HepG2 (cell line): Measurements from ENCODE around the gene TPRN. TPM values are rescaled to one million over a fixed set of nuclear protein-coding genes. Genes with fewer than 3 reads are reported as not detected.

Source experiments
- GABPA ChIP-seq, 2 experiments: IDR thresholded peaks; 2 replicates each; pipeline ENCODE4 v1.6.1; 2011 to 2016; ENCODE audit warnings: low read depth in 2 of 2, low read length in 1 of 2, missing biosample characterization in 1 of 2, missing genetic modification characterization in 1 of 2
- NCOA1 ChIP-seq: sonication (generic); formaldehyde crosslinking; IDR thresholded peaks from 2 replicates; pipeline ENCODE4 v1.9.0; 2021; ENCODE audit warnings: missing genetic modification reagents
- RNF2 ChIP-seq: fragments of 450-650 bp; conservative IDR thresholded peaks from 2 replicates; pipeline ENCODE4 v1.6.1; 2016; ENCODE audit warnings: low read depth
- SIX1 ChIP-seq: sonication (generic); formaldehyde crosslinking; IDR thresholded peaks from 2 replicates; pipeline ENCODE4 v1.4.0; 2020; ENCODE audit warnings: missing genetic modification reagents, borderline replicate concordance
- TBX3 ChIP-seq: fragments of 450-650 bp; IDR thresholded peaks from 2 replicates; pipeline ENCODE4 v1.6.1; 2017; ENCODE audit warnings: antibody characterized with exemption, mild to moderate bottlenecking, inconsistent platforms, borderline replicate concordance
- TOPORS ChIP-seq: sonication (generic); formaldehyde crosslinking; IDR thresholded peaks from 2 replicates; pipeline ENCODE4 v1.8.0; 2023; ENCODE audit warnings: mild to moderate bottlenecking, missing genetic modification reagents
- ZNF20 ChIP-seq: sonication (generic); formaldehyde crosslinking; IDR thresholded peaks from 2 replicates; pipeline ENCODE4 v1.4.0; 2020; ENCODE audit warnings: mild to moderate bottlenecking, moderate library complexity, missing genetic modification reagents
- ZNF260 ChIP-seq: sonication (generic); formaldehyde crosslinking; IDR thresholded peaks from 2 replicates; pipeline ENCODE4 v1.4.0; 2020; ENCODE audit warnings: missing genetic modification reagents, low read depth, mild to moderate bottlenecking, borderline replicate concordance
- ZNF770 ChIP-seq: sonication (generic); formaldehyde crosslinking; IDR thresholded peaks from 2 replicates; pipeline ENCODE4 v1.5.0; 2020; ENCODE audit warnings: mild to moderate bottlenecking, missing genetic modification reagents
- polyA plus RNA-seq, 8 experiments: library from polyadenylated mRNA; depleted of rRNA in 3 of 8; stranded (reverse) in 7 of 8; unstranded in 1 of 8; fragments of >200 nt; fragmentation: Illumina TruSeq in 4 of 8; extraction: Trizol in 4 of 8; gene quantifications; 2 replicates each; pipeline versions ENCODE4 v1.2.1 to v1.2.3, GENCODE V29; 2011 to 2016; ENCODE audit warnings: low read depth in 4 of 8, missing spikeins in 1 of 8, mixed read lengths in 1 of 8; ENCODE audit not compliant: insufficient read depth in 1 of 8
- total RNA-seq, 5 experiments: library from RNA; depleted of rRNA; stranded (reverse); fragments of >200 nt; fragmentation: Illumina TruSeq; extraction: Trizol; gene quantifications; 2 replicates each; pipeline ENCODE4 v1.2.3, GENCODE V29; 2016; ENCODE audit warnings: low read depth in 1 of 5
- TF ChIP-seq, protein P1 (sequence below): sonication (generic); formaldehyde crosslinking; IDR thresholded peaks from 2 replicates; pipeline ENCODE4 v1.8.0; 2022; ENCODE audit warnings: mild to moderate bottlenecking, missing genetic modification reagents; ENCODE audit not compliant: insufficient replicate concordance

TPRN gene
- total and polyA plus RNA-seq, 2 of the 13 experiments (the other 11 are each of a cell fraction or from before 2014, with no cell fraction given) = 10.1 to 19.2 TPM

DNA sequence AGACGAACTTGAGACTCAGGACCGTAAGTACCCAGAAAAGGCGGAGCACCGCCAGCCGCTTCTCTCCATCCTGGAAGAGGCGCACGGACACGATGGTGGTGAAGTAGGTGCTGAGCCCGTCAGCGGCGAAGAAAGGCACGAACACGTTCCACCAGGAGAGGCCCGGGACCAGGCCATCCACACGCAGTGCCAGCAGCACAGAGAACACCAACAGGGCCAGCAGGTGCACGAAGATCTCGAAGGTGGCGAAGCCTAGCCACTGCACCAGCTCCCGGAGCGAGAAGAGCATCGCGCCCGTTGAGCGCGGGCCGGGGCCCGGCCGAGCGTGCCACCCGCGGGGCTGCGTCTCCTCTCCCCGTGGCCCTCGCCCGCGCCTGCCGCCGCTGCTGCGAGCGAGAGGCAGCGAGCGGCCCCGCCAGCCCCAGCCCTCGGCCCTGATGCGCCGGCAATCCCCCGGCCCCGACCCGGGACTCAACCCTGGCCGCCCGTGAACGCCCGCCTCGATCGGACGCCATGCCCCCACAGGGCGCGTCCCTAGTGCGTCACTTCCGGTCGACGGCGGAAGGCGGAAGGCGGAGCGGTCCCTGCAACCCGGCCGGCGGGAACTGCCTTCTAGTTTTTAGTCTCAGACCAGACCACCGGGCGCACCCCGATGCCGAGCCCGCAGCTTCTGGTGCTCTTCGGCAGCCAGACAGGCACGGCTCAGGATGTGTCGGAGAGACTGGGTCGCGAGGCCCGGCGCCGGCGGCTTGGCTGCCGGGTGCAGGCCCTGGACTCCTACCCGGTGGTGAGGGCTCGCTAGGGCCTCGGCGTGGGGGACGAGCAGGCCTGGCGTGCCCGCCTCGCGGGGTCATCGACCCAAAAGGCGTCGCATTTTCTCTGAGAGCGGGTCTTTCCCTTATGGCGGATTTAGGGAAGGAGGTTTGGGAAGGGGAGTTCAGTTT, 4.9 kb upstream of the TPRN start, which contains the start of the genes NDOR1 and TMEM203 (continued):
- TF ChIP-seq ZNF20 (no peak), GABPA (IDR thresholded peaks at IDR 0.05; ENCODE audit: low read depth, low read length) (no peak), GABPA (CRISPR knock-in tag; IDR thresholded peaks at IDR 0.05; ENCODE audit: low read depth) (peak; percentile 95), TOPORS (CRISPR knock-in tag) (no peak), ZNF260 (CRISPR knock-in tag) (no peak), ZNF770 (no peak), NCOA1 (CRISPR knock-in tag) (no peak), TBX3 (no peak), SIX1 (CRISPR knock-in tag) (no peak), RNF2 (no peak)
- TF ChIP-seq, protein P1, sequence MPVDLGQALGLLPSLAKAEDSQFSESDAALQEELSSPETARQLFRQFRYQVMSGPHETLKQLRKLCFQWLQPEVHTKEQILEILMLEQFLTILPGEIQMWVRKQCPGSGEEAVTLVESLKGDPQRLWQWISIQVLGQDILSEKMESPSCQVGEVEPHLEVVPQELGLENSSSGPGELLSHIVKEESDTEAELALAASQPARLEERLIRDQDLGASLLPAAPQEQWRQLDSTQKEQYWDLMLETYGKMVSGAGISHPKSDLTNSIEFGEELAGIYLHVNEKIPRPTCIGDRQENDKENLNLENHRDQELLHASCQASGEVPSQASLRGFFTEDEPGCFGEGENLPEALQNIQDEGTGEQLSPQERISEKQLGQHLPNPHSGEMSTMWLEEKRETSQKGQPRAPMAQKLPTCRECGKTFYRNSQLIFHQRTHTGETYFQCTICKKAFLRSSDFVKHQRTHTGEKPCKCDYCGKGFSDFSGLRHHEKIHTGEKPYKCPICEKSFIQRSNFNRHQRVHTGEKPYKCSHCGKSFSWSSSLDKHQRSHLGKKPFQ = no peak
